ENCODE data around the gene PGM5.

Gene PGM5

DNA sequence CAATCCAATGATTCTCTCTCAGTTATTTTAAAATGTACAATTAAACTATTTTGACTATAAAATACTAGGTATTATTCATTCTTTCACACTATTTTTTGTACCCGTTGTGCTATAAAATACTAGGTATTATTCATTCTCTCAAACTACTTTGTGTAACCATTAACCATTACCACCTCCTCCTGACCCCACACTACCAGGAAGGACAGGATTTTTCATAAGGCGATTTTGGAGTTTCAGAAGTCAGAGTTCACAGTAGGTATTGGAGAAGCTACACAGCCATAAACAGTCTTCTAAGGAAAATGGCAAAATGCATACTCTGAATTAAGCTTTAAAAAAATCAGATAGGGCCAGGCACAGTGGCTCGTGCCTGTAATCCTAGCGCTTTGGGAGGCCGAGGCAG is 219.4 kb downstream of the PGM5 start:
- in situ Hi-C loops (cut with HindIII; ENCODE audit: low sequenced_read_pairs), result no loop called here

DNA sequence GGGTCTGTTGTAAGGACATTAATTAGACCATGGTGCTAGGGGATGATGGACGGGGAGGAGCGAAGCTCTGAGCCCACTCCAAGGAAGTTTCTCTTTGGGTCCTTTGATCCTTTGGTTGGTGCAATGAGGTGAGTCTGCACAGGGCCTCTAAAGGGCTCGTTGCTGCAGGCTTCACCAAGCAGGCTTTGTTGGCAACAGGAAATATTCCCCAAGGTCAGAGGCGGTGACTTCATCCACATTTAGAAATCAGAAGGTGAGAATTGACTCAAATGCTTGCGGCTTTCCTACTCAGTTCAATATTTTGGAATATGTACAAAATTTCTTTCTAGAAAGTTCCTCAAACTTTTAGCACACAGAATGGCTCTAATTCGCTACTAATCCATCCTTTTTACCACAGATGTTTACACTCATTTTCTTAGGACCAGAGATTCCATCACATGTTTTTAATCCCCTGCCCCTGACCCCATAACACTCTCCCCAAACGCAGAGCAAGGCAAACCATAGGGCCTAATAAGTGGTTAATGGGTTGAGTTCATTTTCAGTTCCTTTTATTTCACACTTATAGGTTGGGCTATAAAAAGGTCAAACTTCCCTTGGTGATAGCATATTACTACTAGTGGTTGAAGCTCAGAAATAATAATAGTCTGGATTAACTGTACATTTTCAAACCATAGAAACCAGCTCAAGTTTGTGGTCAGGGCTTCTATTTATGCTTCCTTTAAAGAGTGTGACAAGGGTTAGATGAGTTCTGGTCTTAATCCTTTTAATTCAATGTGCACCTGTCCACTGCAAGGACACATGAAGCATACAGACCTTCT is 221.6 kb downstream of the PGM5 start:
- in situ Hi-C loops (cut with HindIII; ENCODE audit: low sequenced_read_pairs), result no loop called here

All from DLD1 (cell line).